HG03342 (cell line): ENCODE results near the gene CHMP5.
A peak's percentile ranks its signal among the peaks of the same experiment; 100 is the strongest.

Source experiments
- ATAC-seq: cut with Tn5 transposase; IDR thresholded peaks from one replicate; pipeline ENCODE4 v1.9.1; 2021; ENCODE audit warnings: mild to moderate bottlenecking, moderate library complexity; ENCODE audit not compliant: unreplicated experiment

Gene CHMP5

DNA sequence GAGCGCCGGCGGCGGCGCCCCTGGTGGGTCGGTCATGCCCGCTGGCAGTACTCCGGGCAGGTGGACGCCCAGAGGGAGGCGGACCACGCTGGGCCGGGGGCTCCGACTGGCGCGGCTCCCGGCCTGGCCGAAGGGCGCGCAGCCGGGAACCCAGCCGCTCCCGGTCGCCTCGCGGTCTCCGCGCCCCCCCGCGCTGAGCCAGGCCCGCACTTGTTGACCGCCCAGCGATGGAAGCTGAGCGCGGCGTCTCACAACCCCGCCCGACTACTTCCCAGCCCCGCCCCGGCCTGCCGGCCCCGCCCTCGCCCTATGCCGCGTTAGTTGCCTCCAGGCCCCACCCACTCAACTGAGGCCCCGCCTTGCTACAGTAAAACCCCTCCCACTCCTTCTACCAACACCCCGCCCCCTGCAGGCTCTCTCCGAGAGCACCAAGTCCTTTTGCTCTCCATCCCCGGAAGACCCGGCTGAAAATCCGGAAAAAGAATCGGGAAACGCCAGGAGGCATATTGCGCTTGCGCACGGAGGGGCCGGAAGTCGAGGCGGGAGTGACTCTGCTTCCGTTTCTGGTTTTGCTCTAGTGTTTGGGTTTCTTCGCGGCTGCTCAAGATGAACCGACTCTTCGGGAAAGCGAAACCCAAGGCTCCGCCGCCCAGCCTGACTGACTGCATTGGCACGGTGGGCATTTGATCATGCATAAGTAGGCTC lies at the start of gene CHMP5, which contains the start of gene BAG1:
Gene CHMP5, plus strand, starts transcription at position 577 of the 705 bp plus-strand sequence. Its CDS starts 30 bp downstream, at position 607.
Gene BAG1, minus strand, starts transcription at position 236 of the 705 bp plus-strand sequence.
- peak; percentile 88 for ATAC-seq

DNA sequence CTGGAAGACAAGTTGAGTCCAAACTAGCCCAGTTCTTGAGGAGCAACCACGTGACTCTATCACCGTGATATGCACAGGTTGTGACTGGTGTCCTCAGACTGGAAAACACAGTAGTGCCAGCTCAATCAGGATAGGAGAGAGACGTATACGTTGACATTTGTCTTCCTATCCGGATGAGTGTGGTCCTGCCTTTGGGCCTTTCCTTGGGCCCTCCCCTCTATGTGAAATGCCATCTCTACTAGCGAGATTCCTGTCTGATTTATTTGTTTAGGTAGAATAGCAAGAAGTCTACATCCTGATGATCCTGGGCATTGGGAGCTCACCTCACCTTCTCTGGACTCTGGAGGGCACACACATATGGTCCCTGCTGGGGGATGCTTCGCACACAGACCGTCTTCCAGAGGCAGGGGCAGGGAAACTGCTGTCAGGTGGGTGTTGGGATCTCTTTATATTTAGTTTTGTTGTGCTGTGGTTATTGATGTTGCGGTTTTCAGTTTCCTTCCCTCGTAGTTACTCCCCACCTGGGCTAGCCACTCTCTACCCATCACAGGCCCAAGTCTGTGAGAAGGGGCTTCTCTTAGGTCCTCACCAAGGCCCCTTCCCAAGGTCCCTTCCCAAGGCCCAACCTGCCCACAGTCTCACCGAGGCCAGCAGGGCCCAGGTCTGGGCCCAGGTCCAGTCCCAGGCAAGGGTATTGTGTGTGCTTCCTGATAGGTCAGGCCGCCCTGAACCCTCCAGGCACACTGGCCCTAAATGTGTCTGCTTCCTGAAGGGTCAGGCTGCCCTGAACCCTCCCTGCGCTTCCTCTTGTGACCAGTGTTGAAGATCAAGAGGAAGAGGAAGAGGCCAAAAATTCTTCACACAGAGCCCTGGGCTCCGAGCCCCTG lies 43.9 kb upstream of the CHMP5 start:
- ATAC-seq: no peak

DNA sequence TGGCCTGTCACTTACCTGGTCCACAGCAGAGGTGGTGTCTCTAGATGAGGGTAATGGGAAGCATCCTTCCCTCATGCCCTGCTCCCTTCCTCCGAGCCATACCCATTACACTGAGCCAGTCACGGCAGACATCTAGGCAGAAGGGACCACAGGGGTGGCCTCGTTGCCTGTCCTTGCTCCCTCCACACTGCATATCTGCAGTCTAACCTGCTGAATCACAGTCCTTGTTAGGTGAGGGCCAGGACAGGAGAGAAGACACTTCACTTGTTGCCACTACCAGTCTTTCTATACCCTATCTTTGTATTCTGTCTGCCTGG lies 43.3 kb upstream of the CHMP5 start:
- no peak for ATAC-seq

DNA sequence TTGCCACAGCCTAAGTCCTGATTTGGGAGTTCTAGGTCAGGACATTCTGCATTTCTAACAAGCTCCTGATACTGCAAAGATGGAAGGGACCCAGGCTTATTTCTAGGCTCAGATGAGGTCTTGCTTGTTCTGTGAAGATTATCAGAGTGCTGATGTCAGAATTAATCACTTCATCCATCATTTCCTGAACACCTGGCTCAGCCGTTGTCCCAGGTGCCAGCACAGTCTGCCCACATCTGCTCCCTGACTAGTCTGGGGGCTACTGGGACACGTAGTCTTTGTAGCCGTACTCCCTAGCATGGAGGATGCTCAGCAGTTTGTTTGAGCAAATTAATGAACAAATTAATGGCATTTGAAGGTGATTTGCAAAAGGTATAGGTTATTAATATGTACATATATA lies 42.8 kb upstream of the CHMP5 start:
- no peak for ATAC-seq

DNA sequence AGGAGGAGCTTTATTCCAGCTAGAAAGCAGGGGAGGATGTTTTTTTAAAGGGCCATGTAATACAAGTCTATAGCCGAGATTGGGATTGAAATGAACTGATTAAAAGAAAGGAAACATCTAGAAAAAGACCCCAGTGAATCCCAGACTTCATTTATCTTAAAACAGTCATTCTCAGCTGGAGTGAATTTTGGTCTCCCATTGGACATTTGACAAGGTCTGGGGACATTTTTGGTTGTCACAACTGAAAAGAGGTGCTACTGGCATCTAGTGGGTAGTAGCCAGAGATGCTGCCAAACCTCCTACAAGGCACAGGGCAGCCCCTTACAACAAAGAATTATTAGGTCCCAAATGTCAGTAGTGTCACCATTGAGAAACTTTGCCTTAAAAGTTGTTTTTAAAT lies 41.2 kb upstream of the CHMP5 start:
- no peak for ATAC-seq

DNA sequence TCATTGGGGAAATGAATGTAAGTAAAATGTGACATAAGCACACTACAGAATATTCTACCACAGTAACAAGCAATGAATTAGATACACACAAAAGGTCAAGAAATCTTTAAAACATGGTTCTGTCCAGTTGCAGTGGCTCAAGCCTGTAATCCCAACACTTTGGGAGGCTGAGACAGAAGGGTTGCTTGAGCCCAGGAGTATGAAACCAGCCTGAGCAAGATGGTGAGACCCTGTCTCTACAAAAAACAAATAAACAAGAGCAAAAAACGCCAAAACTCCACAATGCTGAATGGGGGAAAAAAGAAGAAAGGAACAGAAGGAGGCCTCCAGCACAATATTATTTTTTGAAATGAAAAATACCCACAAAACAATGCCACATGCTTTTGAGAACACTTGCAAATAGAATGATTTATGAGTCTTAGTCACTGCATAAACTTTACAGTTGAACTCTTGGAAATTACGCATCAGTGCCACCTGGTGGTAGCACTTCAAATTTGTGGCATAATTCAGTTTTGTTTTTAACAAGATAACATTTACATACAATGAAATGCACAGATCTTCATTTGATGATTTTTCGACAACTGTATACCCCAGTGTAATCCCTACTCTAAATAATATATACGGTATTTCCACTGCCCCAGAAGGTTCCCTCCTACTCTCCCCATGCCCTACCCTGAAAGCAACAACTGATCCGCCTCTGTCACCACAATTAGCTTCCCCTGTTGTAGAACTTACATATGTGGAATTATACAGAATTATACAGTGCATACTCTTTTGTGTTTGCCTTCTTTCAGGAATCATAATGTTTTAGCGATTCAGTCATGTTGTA lies 39.3 kb upstream of the CHMP5 start:
- no peak for ATAC-seq

DNA sequence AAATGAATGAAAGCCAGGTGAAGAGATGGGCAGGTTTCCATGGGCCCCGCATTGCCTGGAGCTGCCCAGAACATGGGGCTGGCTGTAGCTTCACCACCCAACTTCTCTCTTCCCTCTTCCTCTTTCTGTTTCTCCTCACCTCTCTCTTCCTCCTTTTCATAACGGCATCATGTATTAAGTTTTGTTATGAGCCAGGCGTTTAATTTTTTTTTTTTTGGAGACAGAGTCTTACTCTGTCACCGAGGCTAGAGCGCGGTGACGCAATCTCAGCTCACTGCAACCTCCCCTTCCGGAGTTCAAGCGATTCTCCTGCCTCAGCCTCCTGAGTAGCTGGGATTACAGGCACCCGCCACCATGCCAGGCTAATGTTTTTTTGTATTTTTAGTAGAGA lies 37.8 kb upstream of the CHMP5 start:
- ATAC-seq: no peak

DNA sequence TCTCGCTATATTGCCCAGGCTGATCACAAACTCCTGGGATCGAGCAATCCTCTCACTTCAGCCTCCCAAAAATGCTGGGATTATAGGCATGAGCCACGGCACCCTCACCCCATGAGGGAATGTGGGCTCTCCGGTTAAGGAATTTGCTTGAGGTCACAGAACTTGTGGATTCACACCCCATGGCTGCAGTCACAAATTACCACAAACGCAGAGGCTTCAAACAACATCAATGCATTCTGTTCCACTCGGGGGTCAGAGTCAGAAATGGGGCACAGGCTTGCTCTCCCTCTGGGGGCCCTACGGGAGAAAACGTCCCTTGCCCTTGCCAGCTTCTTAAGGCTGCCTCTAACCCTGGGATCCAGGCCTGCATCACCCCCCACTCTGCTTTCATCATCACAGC lies 37.1 kb upstream of the CHMP5 start:
- ATAC-seq: no peak

DNA sequence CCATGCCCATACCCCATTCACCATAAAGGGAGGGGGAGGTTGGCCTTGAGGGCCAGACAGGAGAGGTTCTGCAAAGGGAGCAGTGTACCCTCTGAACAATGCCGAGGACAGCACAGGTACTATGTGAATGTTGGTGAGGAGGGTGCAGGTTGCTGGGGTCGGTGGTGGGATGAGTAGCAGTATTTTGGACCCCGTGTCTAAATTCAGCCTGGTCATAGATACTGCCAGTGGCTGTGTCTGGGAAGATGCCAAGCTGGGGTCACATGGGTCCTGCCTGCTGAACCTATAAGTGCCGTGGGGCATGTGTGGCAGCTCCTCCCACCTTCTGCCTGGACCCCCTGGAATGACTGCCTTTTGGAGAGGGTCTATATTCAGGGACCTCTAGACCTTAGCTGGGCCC lies 36.2 kb upstream of the CHMP5 start:
- no peak for ATAC-seq

DNA sequence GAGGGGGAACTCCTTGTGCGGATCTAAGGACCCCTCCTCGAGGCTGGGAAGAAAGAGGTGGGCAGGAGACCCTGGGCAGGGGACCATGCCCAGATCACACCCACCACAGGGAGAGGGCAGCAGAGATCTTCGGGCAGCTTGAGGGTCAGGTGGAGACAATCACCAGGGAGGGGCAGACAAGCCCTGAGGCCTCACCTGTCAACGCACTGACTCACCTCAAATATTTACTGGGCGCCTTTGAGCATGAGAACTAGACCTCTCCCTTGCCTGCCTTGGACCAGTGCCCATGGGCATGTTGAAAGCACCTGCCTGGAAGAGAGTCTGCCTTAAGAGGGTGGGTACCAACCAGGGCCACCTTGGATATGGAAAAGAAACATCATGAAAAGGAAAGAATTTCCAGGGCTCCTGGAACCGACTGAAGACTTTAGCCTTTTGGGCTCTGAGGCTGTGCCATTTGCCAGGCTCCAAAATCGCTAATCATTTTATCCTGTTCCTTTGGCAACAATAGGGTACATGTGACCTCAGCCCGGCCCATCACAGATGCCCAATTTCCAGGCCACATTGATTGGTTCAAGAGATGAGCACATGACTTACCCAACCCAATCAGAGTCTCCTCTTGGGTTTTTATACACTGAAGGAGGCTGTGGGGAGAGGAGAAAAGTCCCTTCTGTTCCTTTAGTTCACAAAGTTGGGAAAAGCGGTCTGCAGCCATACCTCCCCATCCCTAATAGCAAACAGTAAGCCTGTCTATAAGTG lies 35.3 kb upstream of the CHMP5 start:
- no peak for ATAC-seq

DNA sequence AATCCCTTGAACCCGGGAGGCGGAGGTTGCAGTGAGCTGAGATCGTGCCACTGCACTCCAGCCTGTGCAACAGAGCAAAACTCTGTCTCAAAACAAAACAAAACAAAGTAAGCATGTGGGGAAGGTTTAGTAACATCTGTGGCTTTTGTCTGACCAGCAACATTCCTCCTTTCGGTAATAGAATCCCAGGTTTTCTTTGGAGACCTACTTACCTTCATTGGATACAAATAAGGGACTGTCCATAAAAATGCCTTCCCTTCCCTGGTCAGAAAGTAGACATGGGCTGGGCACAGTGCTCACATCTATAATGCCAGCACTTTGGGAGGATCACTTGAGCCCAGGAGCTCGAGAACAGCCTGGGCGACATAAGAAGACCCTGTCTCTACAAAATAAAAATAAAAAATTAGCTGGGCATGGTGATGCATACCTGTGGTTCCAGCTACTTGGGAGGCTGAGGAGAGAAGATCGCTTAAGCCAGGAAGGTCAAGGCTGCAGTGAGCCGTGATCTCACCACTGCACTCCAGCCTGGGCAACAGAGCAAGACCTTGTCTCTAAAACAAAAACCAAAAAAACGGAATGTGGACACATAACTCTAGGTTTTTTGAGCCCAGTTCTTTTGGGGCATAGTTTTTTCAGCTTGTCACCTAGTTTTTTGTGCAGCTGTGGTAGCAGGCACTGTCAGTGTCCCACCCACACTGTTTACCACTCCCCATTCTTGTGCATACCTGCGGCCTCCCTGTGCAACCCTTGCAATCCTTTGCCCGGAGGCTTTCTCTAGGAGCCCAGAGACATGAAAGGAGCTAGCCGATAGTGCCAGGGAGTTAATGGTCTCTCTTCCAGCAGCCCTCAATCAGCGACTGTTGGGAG lies 33.9 kb upstream of the CHMP5 start:
- ATAC-seq: no peak

DNA sequence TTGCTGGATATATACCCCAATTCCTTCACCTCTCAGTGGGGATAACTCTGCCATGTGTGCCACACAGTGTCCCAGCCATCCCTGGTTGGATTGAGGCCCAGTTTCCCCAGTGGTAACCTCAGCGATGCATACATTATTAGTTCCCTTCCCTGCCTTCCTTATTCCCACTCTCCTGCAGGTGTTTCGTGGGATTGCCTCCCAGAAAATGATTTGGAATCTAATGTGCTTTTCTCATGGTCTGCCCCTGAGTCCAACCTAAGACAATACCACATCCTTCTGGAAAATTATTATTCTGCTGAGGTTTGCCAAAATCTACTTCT lies 33.3 kb upstream of the CHMP5 start:
- no peak for ATAC-seq

DNA sequence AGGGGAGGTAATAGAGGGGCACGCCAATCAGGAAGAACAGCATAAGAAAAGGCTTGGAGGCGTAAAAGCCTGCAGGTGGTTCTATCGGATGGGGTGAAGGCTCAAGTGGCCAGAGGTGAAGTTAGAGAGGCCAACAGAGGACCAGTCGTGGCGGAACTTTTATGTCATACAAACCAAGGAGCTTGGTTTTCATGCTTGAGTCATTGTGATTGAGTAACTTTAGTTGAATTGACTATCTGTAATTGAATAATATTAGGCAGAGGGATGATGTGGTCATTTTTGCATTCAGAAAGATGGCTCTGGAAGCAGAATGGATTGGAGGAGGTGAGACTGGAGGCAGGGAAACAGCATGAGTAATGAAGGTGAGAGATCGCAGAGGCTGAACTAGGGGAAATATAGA lies 32.0 kb upstream of the CHMP5 start:
- no peak for ATAC-seq

DNA sequence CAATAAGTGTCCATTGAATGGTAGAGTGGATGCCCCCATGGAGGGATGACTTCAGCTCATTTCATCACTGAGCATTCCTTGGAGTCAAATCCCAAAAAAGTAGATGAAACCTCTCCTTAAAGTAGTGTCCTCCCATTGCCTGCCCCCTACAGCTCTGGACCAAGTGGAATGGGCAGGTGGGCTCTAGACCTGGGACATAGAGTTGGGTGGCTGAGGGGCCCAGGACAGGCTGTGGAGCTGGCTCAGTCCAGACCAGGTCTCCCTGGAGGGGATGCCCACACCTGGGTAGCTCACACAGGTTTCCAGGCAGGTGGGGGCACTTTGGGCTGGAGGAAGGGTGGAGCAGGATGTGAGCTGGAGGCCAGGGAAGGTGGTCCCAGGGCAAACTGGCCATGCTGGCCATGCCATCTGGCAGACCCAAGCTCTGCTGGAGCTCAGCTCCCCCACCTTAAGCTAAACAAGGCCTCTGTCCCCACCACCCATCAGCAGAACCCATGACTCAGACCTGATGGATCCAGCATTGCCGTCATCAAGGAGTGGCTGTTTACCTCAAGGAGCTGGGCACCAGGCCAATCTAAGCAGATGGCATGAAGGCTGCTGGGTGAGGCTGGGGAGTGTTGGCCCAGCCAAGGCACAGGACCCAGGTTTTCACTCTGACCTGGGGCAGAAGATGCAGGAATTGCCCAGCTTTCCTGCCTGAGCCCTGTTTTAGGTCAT lies 31.1 kb upstream of the CHMP5 start:
- ATAC-seq: no peak

DNA sequence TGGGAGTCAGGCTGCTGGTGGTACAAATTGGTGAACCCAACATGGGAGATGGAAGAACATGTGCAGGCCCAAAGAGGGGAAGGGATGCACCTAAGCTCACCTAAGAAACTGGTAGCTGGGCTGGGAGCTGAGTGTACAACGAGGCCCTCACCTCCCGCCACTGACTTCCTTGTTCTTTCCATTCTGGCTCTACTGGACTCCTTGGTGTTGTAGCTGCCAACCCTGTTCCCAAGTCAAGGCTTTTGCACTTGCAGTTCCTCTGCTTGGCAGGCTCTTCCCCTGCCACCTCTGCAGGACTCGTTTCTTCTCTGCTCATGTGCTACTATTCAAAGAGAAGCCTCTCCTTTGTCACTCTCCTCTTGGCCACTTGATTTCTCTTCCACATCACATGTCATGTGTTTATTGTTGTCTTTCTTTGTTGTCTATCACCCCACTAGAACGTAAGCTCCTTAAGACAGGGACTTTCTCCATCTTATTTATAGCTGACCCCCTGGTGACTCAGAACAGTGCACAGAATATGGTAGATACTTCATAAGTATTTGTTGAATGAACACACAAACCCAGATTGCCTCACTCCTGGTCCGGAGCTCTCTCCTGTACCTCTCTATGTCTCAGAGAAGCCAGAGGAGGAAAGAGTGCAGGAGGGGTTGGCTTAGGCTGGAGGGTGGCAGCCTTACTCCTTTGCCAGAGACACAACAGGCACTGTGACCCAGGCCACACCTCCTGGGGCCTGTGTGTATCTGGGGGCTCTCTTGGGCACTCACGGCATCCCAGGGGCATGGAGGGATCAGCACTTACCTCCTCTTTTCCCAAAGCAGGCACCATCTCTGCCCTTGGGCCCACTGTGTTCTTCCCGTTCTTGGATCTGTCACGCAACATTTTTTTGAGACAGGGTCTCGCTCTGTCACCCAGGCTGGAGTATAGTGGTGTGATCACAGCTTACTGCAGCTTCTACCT lies 30.1 kb upstream of the CHMP5 start:
- ATAC-seq: no peak

DNA sequence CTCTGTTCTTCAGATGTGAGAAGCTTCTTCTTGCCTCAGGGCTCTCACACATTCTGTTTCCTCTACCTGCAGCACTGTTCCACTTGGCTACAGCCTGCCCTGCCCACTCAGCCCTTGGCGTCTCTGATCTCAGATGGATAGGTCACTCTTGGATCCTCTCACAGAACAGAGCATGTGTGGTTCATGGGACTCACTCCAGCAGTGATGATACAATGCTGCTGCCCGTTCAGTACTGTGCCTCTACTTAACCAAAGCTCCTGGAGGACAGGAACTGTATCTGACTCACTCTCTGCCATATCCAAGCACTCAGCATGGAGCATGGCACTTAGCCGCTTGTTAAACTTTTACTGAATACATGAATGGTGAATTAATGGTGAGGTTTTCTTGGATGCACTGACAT lies 28.3 kb upstream of the CHMP5 start:
- ATAC-seq: no peak

DNA sequence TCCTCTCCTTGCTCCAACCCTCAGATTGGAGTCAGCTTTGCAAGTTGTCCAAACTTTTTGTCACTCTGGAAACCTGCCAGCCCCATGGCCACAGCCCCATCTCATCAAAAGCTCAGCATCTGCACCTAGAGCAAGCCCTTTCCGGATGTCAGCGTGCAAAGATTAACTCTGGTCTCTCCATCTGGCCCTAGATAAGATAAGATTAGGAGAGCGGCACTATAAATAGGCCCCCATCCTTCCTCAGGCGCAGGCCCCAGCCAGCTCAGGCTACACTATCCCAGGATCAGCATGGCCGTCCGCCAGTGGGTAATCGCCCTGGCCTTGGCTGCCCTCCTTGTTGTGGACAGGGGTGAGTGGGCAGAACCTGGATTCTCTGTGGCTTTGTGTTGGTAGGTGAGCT lies 24.9 kb upstream of the CHMP5 start, which contains the start of gene SPINK4:
Gene SPINK4, plus strand, starts transcription at position 247 of the 400 bp plus-strand sequence. Its CDS starts 42 bp downstream, at position 289.
- no peak for ATAC-seq

DNA sequence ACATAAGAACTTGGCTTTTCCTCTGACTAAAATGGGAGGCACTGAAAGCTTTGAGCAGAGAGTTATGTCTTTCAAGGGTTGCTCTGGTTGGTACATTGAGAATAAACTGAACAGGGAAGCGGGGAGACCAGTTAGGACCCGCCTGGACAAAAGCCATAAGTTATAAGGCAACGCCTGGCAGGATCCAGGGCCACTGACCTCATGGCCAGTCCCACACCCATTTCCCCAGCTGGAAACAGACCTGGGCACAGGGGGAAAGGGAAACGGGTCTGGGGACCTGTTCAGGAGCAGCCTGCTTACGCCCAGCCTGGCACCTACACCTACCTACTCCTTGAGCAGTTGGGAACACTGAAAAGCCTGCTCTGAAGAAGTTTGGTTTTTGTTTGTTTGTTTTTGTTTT lies 23.6 kb upstream of the CHMP5 start:
- ATAC-seq: no peak
